Fibroblast of lung (primary cell): ENCODE data around the gene NSRP1. TPM values are rescaled to one million over a fixed set of nuclear protein-coding genes. Genes with fewer than 3 reads are reported as not detected.

Source experiments
- DNase-seq, 2 donors: peaks; one replicate each; pipeline versions ENCODE4 v3.0.0 to v3.0.0-alpha.2; 2010; ENCODE audit warnings: low read depth in 2 of 2
- H2AFZ ChIP-seq: 2 replicates; pipeline ENCODE4 v1.5.1; 2012; ENCODE audit warnings: low read length, control low read depth, inconsistent platforms
- H3K27ac ChIP-seq: 2 replicates; pipeline ENCODE4 v1.5.1; 2011; ENCODE audit warnings: low read length, control low read depth; ENCODE audit not compliant: insufficient read depth
- H3K27me3 ChIP-seq: 2 replicates; pipeline ENCODE4 v1.5.1; 2011; ENCODE audit warnings: mild to moderate bottlenecking, low read length; ENCODE audit not compliant: control insufficient read depth, insufficient read depth
- H3K36me3 ChIP-seq: 2 replicates; pipeline ENCODE4 v1.5.1; 2011; ENCODE audit warnings: low read length; ENCODE audit not compliant: control insufficient read depth, insufficient read depth
- H3K4me1 ChIP-seq: 2 replicates; pipeline ENCODE4 v1.5.1; 2011; ENCODE audit warnings: low read length; ENCODE audit not compliant: control insufficient read depth, insufficient read depth; ENCODE audit errors: extremely low read depth
- H3K4me2 ChIP-seq: 2 replicates; pipeline ENCODE4 v1.5.1; 2011; ENCODE audit warnings: low read length, control low read depth; ENCODE audit not compliant: insufficient read depth; ENCODE audit errors: extremely low read depth
- H3K4me3 ChIP-seq, 4 experiments: fragments of 200-600 bp in 1 of 4; sonication (generic) in 1 of 4; replicated peaks in 1 of 4; 2 replicates each; pipeline ENCODE4 v1.5.1; 2011 to 2016; ENCODE audit warnings: low read length in 4 of 4, low read depth in 3 of 4, mild to moderate bottlenecking in 3 of 4, control low read depth in 2 of 4, inconsistent platforms in 1 of 4, mixed read lengths in 1 of 4; ENCODE audit not compliant: insufficient read depth in 1 of 4; ENCODE audit errors: control extremely low read depth in 1 of 4
- H3K79me2 ChIP-seq: 2 replicates; pipeline ENCODE4 v1.5.1; 2012; ENCODE audit warnings: mild to moderate bottlenecking, low read length, inconsistent platforms; ENCODE audit not compliant: control insufficient read depth, insufficient read depth
- H3K9ac ChIP-seq: 2 replicates; pipeline ENCODE4 v1.5.1; 2011; ENCODE audit warnings: mild to moderate bottlenecking, low read length, control low read depth; ENCODE audit not compliant: insufficient read depth
- H3K9me3 ChIP-seq: 2 replicates; pipeline ENCODE4 v1.5.1; 2012; ENCODE audit warnings: low read depth, low read length; ENCODE audit not compliant: control insufficient read depth, insufficient read depth
- H4K20me1 ChIP-seq: 2 replicates; pipeline ENCODE4 v1.5.1; 2011; ENCODE audit warnings: low read length; ENCODE audit not compliant: control insufficient read depth, insufficient read depth; ENCODE audit errors: extremely low read depth
- CTCF ChIP-seq, 2 donors: IDR thresholded peaks in 1 of 2; conservative IDR thresholded peaks in 1 of 2; 1 replicate in 1 of 2; 2 replicates in 1 of 2; pipeline ENCODE4 v1.5.1; 2011 to 2012; ENCODE audit warnings: low read length in 2 of 2, control low read depth in 1 of 2, inconsistent platforms in 1 of 2, low read depth in 1 of 2, mild to moderate bottlenecking in 1 of 2
- EZH2 ChIP-seq: IDR thresholded peaks from 2 replicates; pipeline ENCODE4 v1.5.1; 2012; ENCODE audit warnings: low read length, control low read depth, mild to moderate bottlenecking; ENCODE audit errors: missing control alignments
- polyA plus RNA-seq, 2 donors: library from polyadenylated mRNA; depleted of rRNA in 1 of 2; stranded (reverse) in 1 of 2; unstranded in 1 of 2; fragments of >200 nt; gene quantifications; 2 replicates each; pipeline ENCODE4 v1.2.1, GENCODE V29; 2011 to 2012; ENCODE audit warnings: missing spikeins in 1 of 2
- total RNA-seq: library from RNA; depleted of rRNA; stranded (reverse); fragments of >200 nt; gene quantifications from 2 replicates; pipeline ENCODE4 v1.2.1, GENCODE V29; 2014

The NSRP1 gene
- total and polyA plus RNA-seq, 2 donors (not counting 1 experiment from before 2014, with no cell fraction given), result 12.7 to 19.8 TPM

GRCh38 chr17:30148376-30148775 lies 31.8 kb downstream of the NSRP1 start:
- DNase-seq, result no peak
- no peak overlapping the region for H3K9ac ChIP-seq
- H3K4me2 ChIP-seq, result no peak overlapping the region
- H3K27me3 ChIP-seq, result no peaks in the 10 kb centered on the region
- no peak overlapping the region for H2AFZ ChIP-seq
- peaks cover 31% of the 10 kb centered on the region for H3K79me2 ChIP-seq
- TF ChIP-seq CTCF (conservative IDR thresholded peaks at IDR 0.05 in 1 of 2, IDR thresholded peaks at IDR 0.05 in 1 of 2; ENCODE audit: low read depth in 1 of 2, low read length in 2 of 2) (no peak), EZH2 (no peak)
- no peaks in the 10 kb centered on the region for H3K4me1 ChIP-seq
- H3K27ac ChIP-seq, result no peak overlapping the region
- H3K4me3 ChIP-seq, result no peak overlapping the region
- H3K9me3 ChIP-seq, result no peaks in the 10 kb centered on the region
- H3K36me3 ChIP-seq, result no peaks in the 10 kb centered on the region
- no peaks in the 10 kb centered on the region for H4K20me1 ChIP-seq

GRCh38 chr17:30151471-30151870 lies 34.9 kb downstream of the NSRP1 start:
- no peaks in the 10 kb centered on the region for H3K27me3 ChIP-seq
- H3K9ac ChIP-seq, result no peak overlapping the region
- H3K9me3 ChIP-seq, result no peaks in the 10 kb centered on the region
- no peak overlapping the region for H3K4me3 ChIP-seq
- no peak overlapping the region for H3K27ac ChIP-seq
- no peaks in the 10 kb centered on the region for H3K36me3 ChIP-seq
- TF ChIP-seq EZH2, result no peak
- no peak for TF ChIP-seq CTCF (conservative IDR thresholded peaks at IDR 0.05 in 1 of 2, IDR thresholded peaks at IDR 0.05 in 1 of 2; ENCODE audit: low read depth in 1 of 2, low read length in 2 of 2)
- no peaks in the 10 kb centered on the region for H3K4me1 ChIP-seq
- no peak overlapping the region for H2AFZ ChIP-seq
- no peaks in the 10 kb centered on the region for H4K20me1 ChIP-seq
- no peak overlapping the region for H3K4me2 ChIP-seq
- DNase-seq, result no peak
- H3K79me2 ChIP-seq, result peaks cover 36% of the 10 kb centered on the region

- Histone ChIP-seq H3K4me1 (no peaks in the 10 kb centered on the region), H2AFZ (no peak overlapping the region), H3K9ac (no peak overlapping the region), H3K9me3 (no peaks in the 10 kb centered on the region), H4K20me1 (no peaks in the 10 kb centered on the region), H3K36me3 (peaks cover 2% of the 10 kb centered on the region), H3K4me3 (no peak overlapping the region), H3K27ac (no peak overlapping the region), H3K4me2 (no peak overlapping the region), H3K27me3 (no peaks in the 10 kb centered on the region), H3K79me2 (peaks cover 48% of the 10 kb centered on the region)
- no peak for DNase-seq
- no peak for TF ChIP-seq EZH2
- TF ChIP-seq CTCF (conservative IDR thresholded peaks at IDR 0.05 in 1 of 2, IDR thresholded peaks at IDR 0.05 in 1 of 2; ENCODE audit: low read depth in 1 of 2, low read length in 2 of 2), result no peak
These were observed 36.8 kb downstream of the NSRP1 start for GRCh38 chr17:30153463-30153862.
